HG03469 (cell line): ENCODE results near the gene KCNK5.

Experiments
- ATAC-seq: cut with Tn5 transposase; IDR thresholded peaks from one replicate; pipeline ENCODE4 v1.9.1; 2021; ENCODE audit warnings: mild to moderate bottlenecking, moderate library complexity, moderate number of reproducible peaks; ENCODE audit not compliant: unreplicated experiment

KCNK5 gene, protein sequence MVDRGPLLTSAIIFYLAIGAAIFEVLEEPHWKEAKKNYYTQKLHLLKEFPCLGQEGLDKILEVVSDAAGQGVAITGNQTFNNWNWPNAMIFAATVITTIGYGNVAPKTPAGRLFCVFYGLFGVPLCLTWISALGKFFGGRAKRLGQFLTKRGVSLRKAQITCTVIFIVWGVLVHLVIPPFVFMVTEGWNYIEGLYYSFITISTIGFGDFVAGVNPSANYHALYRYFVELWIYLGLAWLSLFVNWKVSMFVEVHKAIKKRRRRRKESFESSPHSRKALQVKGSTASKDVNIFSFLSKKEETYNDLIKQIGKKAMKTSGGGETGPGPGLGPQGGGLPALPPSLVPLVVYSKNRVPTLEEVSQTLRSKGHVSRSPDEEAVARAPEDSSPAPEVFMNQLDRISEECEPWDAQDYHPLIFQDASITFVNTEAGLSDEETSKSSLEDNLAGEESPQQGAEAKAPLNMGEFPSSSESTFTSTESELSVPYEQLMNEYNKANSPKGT

DNA sequence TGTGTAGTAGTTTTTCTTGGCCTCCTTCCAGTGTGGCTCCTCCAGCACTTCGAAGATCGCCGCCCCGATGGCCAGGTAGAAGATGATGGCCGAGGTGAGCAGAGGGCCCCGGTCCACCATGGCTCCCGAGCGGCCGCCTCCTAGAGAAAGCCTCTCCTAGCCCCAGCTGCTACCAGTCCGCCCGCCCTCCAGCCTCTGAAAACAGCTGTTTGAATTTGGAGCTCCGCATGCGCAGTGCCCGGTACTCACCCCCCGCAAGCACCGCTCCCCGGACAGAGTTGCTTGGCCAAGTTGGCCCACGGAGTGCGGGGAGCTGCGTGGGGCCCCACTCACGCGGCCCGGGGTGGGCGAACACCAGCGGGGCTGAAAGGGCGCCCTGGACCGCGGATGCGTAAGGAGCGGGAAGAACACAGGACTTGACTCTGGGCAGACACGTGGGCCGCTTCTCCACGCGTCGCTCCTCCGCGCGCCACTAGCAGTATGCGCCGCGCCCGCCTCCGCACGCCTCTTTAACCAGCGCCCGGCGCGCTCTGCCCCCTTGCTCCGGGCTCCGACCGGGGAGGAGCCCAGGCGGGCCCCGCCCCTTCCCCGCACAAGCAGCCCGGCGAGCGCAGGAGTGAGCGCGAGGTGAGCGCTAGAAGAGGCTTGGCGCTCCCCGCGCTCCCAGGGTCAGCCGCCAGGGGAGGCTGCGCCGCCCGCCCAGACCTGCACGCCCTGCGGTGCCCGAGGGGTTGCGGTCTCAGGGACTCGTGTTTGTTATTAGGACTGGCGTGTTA, at the start of gene KCNK5:
KCNK5 (minus strand) TSS at position 484 of the 776 bp plus-strand sequence; CDS start at position 120, 364 bp downstream.
- ATAC-seq = peak; percentile 61

- ATAC-seq = no peak
Measured at GRCh38 chr6:39276379-39276995, 47.2 kb upstream of the KCNK5 start.

GRCh38 chr6:39274903-39275302, 45.6 kb upstream of the KCNK5 start:
- ATAC-seq = no peak

GRCh38 chr6:39274471-39274870, 45.2 kb upstream of the KCNK5 start:
- ATAC-seq = no peak

DNA sequence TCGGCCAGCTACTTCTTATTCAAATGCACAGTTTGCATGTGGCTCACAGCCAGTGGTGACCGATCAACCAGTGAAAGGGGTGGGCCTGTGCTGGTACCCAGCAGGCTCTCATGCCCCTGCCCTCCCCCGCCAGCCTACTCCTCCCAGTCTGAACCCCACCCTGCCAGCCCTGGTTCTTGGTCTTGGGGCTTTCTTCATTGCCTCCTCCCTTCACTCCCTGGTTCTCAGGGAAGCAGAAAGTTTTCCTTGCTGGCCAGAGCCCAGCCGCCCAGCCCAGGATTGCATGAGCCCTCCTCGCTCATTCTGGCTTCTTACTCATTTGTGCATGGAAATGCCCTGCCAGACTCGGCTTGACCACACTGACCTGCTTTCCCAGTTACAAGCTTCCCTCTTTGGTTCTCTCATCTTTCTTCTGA, 44.1 kb upstream of the KCNK5 start:
- no peak for ATAC-seq

DNA sequence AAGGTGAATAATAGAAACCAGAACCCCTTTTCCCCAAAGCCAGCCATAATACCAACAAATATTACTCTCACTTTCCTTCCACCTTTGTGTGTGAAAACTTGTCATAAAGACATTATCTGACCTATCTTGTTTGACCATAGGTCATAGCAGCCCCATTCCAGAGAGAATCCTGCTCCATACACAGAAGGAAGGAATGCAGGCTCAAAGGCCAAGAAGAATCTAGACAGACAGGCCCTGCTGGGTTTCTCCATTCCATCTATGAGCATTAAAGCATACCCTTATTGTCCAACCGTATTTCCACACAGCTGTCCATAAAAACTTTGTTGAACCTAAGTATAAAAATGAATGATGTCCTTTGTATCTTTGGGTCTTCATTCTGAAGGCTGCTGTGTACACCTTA, 40.7 kb upstream of the KCNK5 start:
- ATAC-seq = no peak

- ATAC-seq = no peak
Measured at GRCh38 chr6:39268721-39269120, 39.4 kb upstream of the KCNK5 start.

DNA sequence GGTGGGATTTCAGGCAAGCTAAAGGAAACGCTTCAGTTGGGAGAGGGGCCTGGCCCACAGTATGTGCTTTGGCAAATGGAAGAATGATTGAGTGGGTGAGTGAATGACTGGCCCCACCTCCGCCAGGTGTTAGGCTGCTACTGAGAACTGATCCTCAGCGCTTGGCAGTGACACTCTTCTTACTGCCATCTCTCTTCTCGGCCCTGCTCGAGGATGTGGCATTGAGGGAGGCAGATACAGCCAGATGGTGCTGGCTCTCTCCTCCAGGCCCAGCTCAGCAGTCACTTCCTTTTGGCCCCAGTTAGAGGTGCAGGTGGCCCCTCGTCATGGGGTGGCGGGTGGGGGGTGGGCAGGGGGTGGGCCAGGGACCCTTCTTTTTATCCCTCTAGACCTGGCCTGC, 38.9 kb upstream of the KCNK5 start:
- no peak for ATAC-seq

GRCh38 chr6:39266782-39267355, 37.6 kb upstream of the KCNK5 start:
- no peak for ATAC-seq

- ATAC-seq = no peak
Measured at GRCh38 chr6:39266375-39266774, 37.1 kb upstream of the KCNK5 start.

- no peak for ATAC-seq
Measured at GRCh38 chr6:39263303-39264037, 34.2 kb upstream of the KCNK5 start.

GRCh38 chr6:39261751-39262150, 32.5 kb upstream of the KCNK5 start:
- no peak for ATAC-seq

DNA sequence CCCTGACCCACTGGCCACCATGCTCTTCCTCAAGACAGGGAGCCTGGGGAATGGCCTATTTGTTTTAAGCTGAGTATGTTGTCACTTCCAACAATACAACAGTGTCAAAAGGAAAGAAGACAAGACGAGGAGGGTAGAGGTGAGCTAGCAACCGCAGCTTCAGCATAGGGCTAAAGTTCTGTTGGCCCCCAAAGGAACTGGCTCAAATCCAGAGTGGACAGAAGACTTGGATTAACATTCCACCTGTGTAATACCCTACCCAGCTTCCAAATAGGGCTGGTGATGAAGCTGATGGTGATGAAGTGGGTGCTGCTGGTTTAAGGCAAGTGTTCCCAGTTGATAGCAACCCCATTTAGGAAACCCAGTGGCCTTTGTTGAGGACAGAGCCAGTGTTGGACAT, 31.7 kb upstream of the KCNK5 start:
- no peak for ATAC-seq

GRCh38 chr6:39260456-39260855, 31.2 kb upstream of the KCNK5 start:
- ATAC-seq = no peak

GRCh38 chr6:39256294-39256940, 27.1 kb upstream of the KCNK5 start:
- no peak for ATAC-seq

- no peak for ATAC-seq
Measured at GRCh38 chr6:39254999-39255535, 25.8 kb upstream of the KCNK5 start.

DNA sequence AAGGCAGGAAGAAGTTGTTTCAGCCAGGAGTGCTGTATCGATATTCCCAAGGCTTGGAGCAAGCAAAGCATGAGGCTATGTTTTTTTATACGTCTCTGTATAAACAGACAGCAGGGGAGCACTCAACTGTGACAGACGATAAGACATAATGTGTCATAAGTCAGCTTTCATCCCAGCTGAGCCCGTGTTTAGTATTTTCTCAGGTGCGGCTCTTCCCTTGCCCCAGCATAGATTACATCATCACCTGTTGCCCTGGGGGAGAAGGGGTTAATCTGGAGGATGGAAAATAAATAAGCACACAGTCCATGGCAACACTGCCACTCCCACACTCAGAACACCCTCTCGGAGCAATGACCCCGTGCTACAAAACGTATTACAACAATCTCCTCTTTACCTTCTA, 22.1 kb upstream of the KCNK5 start:
- ATAC-seq = no peak

DNA sequence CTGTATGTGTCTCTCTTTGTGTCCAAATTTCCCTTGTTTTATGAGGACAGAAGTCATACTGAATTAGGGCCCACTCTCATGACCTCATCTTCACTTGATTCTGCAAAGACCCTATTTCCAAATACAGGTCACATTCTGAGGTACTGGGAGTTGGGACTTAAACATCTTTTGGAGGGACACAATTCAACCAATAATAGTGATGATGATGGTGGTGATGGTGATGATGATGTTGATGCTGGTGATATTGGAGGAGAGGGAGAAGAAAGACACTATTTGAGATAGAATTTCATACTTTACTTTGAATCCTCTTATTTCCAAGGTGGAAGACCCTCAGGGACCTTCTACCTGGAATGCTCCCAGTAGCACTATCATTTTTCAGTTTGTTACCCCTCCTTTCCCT, 21.2 kb upstream of the KCNK5 start:
- ATAC-seq = no peak

- ATAC-seq = no peak
Measured at GRCh38 chr6:39249278-39249677, 20.0 kb upstream of the KCNK5 start.
